GM21360 (cell line): Measurements from ENCODE around the gene RNASE8.
"Not testable (repeated sequence)": the region's sequence is repeated elsewhere in the genome, so short reads cannot be mapped to it uniquely, and the experiment has no call there.

Experiments
- ATAC-seq: cut with Tn5 transposase; IDR thresholded peaks from one replicate; pipeline ENCODE4 v1.9.1; 2021; ENCODE audit warnings: mild to moderate bottlenecking, moderate library complexity; ENCODE audit not compliant: unreplicated experiment

The RNASE8 gene, protein sequence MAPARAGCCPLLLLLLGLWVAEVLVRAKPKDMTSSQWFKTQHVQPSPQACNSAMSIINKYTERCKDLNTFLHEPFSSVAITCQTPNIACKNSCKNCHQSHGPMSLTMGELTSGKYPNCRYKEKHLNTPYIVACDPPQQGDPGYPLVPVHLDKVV

GRCh38 chr14:21057803-21058675, at the start of gene RNASE8:
Gene RNASE8 (plus strand): TSS chr14:21057822. CDS start chr14:21057893, 71 bp downstream.
- no peak for ATAC-seq

DNA sequence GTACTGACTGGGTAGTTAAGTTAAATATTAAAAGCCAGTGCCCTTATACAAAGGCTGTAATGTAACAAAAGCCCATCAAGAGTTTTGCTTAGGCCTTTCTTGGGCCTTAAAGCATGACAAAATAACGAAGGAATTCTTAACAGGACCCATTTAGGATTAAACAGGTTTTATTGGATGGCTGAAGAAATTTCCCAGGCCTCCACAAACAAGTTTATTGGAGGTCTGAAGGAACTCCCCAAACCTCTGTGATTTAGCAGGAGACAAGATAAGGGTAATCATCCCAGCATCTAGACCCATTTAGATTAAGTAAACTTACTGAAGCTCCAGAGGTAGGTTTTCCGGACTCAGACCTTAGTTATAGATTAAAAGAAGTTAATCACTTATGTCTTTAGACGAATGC, 47.9 kb upstream of the RNASE8 start:
- not testable (repeated sequence) for ATAC-seq

DNA sequence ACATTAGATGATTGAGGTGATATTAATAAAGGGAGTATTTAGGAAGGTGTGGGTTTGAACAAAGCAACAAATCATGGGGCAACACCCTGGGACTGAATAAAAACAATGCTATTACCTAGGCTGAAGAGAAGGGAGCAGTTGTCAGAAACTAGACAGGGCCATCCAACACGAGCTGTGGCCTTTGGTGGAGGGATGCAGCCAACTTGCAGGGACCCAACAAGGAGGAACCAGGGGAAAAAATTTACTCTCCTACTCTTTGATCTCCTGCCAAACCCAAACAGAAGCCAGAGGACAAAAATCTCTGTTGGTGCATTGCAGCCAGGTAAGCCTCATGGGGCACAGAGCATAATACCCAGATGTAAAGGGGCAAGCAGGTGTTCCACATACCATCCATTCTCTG, 46.5 kb upstream of the RNASE8 start:
- no peak for ATAC-seq

DNA sequence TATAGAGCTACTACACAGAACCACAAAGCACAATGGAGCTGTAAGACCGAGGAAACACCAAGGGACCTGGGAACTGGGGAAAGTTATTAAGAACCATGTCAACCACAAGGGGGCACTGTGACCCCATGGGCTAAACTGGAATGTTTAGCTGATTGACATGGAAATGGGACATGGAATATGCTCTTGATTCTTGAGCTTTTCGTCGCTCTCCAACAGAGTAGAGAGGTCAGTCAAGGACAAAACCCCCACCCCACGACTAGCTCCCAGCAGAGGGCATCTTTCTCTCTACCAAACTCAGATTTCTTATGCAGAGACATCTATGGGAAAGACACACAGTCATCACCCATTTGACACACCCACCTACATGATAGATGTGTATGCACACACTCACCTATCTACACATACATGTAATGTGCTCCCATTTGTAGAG, 42.8 kb upstream of the RNASE8 start:
- no peak for ATAC-seq

DNA sequence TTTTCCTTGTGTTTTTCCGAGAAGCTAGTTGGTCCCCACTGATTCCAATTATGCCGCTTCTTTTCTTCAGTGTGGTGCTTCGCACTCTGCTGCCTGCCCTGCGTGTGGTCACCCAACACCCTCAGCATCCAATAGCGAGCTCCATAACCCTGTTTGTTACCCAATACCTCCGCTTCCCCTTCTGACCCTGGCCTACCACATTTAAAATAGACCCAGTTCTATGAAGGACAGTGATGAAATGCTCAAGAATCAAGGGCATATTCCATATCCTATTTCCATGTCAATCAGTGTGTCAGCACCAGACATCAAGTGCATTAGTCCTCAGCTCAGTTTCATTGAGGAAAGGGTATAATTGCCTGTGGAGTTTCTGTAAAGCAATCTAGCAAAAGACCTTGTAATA, 42.3 kb upstream of the RNASE8 start:
- ATAC-seq, result no peak

- ATAC-seq, result no peak
Observed at GRCh38 chr14:21016413-21017190, 41.0 kb upstream of the RNASE8 start.

DNA sequence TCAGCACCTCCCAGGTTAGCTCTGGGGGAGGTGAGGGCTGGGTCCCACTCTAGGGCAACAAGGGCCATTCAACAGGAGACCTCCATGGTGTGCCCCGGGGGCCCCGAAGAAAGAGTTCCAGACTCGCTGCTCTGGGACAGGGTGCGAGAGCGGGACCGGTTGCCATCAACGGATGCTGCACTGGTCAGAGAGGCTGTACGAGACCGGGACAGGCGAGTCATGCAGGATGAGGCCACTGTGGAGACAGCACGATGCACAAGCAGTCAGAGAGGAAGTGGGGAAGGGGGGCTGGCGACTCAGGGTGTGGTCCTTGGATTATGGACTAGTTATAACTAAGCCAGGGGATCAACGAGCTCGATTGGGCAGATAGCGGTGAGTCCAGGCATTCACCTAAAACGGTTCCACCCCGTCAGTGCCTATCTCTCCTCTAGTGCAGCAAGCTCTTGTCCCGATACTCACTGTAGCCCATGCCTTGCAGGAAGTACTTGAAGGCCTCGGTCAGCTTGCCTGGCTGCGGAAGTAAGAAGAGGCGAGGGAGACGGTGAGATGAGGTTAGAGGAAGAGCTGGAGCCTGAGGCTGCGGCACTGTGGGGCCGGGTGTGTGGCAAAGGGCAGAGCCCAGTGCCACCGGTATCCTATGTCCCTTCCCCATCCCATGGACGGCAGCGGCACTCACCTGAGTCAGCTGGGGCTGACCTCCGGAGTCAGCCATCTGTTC, 39.9 kb upstream of the RNASE8 start:
- ATAC-seq, result no peak

- ATAC-seq, result no peak
Observed at GRCh38 chr14:21018286-21018685, 39.3 kb upstream of the RNASE8 start.

DNA sequence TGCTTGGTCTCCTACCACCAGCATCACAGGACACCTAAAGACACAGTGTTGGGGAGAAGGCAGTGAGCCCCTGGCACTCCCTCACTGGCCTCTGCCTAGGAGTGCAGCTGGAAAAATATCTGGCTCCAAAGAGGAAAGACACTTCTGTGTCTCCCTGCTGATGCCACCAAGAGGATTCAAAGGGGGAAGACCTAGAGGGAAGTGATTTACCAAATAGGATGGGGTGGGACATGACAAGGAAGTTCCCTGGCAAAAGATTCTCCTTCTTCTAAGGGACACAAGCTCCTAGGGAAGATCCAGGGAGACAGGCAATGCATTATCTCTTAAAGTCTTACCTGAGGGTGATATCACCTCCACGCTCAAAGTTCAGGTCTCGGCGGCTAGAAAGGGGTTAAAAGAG, 38.8 kb upstream of the RNASE8 start:
- ATAC-seq, result no peak

DNA sequence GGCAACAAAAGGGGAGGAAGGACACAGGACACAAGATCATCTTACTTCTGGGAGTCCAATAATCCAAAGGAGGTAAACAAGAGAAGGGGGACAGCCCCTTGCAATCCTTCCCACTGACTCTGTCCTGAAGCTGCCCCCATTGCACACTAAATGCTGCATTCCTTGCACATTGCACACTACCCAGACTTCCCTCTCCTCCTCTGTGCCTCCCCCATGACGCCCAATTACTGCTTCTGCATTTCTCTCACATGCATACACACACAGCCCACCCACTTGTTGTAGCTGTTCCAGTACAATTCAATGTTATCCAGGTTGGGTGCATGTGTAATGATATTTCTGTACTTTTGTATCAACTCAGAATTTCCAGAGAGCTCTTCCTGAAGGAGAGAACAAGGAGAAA, 38.3 kb upstream of the RNASE8 start:
- no peak for ATAC-seq

DNA sequence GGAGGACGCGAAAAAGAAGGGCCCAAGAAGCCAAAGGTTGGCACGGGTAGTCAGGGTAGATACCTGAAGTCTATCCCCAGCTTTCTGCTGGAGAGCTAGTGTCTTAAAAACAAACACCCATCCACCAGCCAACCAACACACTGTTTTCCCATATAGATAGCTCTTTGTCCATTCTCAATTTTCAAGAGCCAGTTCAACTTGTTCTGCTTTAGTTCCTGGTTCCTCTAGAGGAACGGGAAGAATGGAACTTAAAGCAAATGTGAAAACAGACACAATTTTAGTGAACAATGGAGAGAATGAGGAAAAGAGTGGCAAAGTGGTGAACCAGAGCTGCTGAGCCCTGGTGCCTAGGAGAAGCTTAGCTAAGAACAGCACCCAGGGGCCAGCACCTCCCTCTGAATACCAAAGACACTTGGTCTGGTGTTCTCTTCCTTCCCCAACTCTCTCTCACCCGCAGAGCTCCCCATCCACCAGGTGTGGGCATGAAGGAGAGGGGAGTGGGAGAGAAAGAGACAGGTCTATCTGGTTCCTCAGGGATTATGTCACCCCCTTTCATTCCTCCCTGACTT, 36.6 kb upstream of the RNASE8 start:
- ATAC-seq, result no peak

GRCh38 chr14:21022686-21023085, 34.9 kb upstream of the RNASE8 start:
- no peak for ATAC-seq

DNA sequence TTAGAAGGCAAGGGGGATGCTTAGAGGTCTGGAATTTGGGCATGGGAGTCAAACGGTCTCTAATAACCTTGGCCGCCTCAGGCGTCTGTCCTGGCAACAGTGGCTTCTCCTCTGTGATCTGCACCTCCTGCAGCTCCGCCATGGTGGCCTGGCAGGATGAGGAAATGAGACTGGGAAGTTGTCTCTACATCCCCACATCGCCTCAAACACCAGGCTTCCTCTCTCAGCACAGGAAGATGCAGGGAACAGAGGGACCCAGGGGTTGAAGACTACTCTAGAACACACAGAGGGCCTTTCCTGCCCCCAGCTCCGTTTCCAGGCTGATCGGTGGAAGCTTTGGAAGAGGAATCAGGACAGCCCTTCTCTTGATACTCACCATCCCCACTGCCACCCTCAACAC, 34.4 kb upstream of the RNASE8 start:
- no peak for ATAC-seq

- ATAC-seq, result no peak
Observed at GRCh38 chr14:21023817-21024584, 33.6 kb upstream of the RNASE8 start.

GRCh38 chr14:21024585-21025370, 32.8 kb upstream of the RNASE8 start, which contains the start of gene NDRG2:
Gene NDRG2 (minus strand): TSS chr14:21025061. CDS start chr14:21023315, 1,746 bp downstream.
- no peak for ATAC-seq

GRCh38 chr14:21025371-21026273, 32.0 kb upstream of the RNASE8 start:
- ATAC-seq, result no peak

GRCh38 chr14:21026274-21026987, 31.2 kb upstream of the RNASE8 start:
- no peak for ATAC-seq

- no peak for ATAC-seq
Observed at GRCh38 chr14:21026988-21027315, 30.7 kb upstream of the RNASE8 start.
